Ovary (tissue), 9 donors: ENCODE data around the gene PIBF1. TPM values are rescaled to one million over a fixed set of nuclear protein-coding genes. Genes with fewer than 3 reads are reported as not detected.

Experiments
- DNase-seq, 5 donors: peaks; one replicate each; pipeline ENCODE4 v3.0.0-alpha.2; 2019 to 2020
- H3K27ac ChIP-seq, 2 donors: fragments of 200-600 bp; one replicate each; pipeline versions ENCODE4 v1.5.1 to v1.8.0; 2019 to 2022
- H3K27me3 ChIP-seq: fragments of 200-600 bp; one replicate; pipeline ENCODE4 v1.8.0; 2022
- H3K36me3 ChIP-seq: fragments of 200-600 bp; sonication (generic); one replicate; pipeline ENCODE4 v1.5.1; 2019
- H3K4me1 ChIP-seq: one replicate; pipeline ENCODE4 v1.8.1; 2013; ENCODE audit warnings: mild to moderate bottlenecking, moderate library complexity; ENCODE audit not compliant: insufficient read depth
- H3K4me3 ChIP-seq: fragments of 200-600 bp; sonication (generic); one replicate; pipeline ENCODE4 v1.5.1; 2017
- H3K9me3 ChIP-seq, 2 donors: fragments of 200-600 bp in 1 of 2; sonication (generic) in 1 of 2; one replicate each; pipeline versions ENCODE4 v1.5.1 to v1.8.1; 2013 to 2019; ENCODE audit warnings: mild to moderate bottlenecking in 1 of 2, moderate library complexity in 1 of 2
- CTCF ChIP-seq, 3 donors: fragments of 450-650 bp in 2 of 3; fragments of 200-600 bp in 1 of 3; IDR thresholded peaks; one replicate each; pipeline versions ENCODE4 v1.5.1 to v1.8.0; 2016 to 2022; ENCODE audit warnings: antibody characterized with exemption in 3 of 3, mild to moderate bottlenecking in 1 of 3
- EP300 ChIP-seq: sonication (generic); formaldehyde crosslinking; IDR thresholded peaks from one replicate; pipeline ENCODE4 v1.6.1; 2017; ENCODE audit warnings: antibody characterized with exemption
- POLR2A ChIP-seq: fragments of 450-650 bp; IDR thresholded peaks from one replicate; pipeline ENCODE4 v1.6.1; 2017; ENCODE audit warnings: antibody characterized with exemption, mild to moderate bottlenecking, moderate library complexity
- WGBS, 3 donors: extraction: QIAGEN DNeasy Blood & Tissue Kit in 1 of 3; methylation state at CpG; one replicate each; pipeline versions ENCODE4 v1.1.5 to v1.1.7; 2013 to 2017; 5-methylcytosine and 5-hydroxymethylcytosine counted together
- intact Hi-C, 4 donors: fragments of 100-400 bp; cut with DNase I; formaldehyde crosslinking; loops; one replicate each; pipeline versions ENCODE4 v1.11.0 to v1.15.1; 2022 to 2023
- polyA plus RNA-seq, 2 donors: library from polyadenylated mRNA; stranded (reverse); fragments of 200-250 nt in 1 of 2; fragments of 350-450 nt in 1 of 2; fragmentation: Illumina TruSeq in 1 of 2; extraction: RNeasy Lipid Tissue Mini Kit (QIAGEN cat#74804) in 1 of 2; gene quantifications; one replicate each; pipeline ENCODE4 v1.2.3, GENCODE V29; 2013 to 2014
- total RNA-seq, 7 donors: library from RNA; depleted of rRNA in 2 of 7; stranded (reverse); fragments of >200 nt in 2 of 7; fragmentation: NEBNext Ultra II Directional in 3 of 7; extraction: Animal tissue kit (Norgen Biotek cat#: 25700) in 3 of 7; gene quantifications; one replicate each; pipeline versions ENCODE4 v1.1.0 to v1.2.4, GENCODE V29; 2016 to 2023
- donor health status: DM: no; HTN: no; CAD: no; lungs with moderate emphysema.
- donor health status: DM: no; HTN: no; CAD: no.
- donor health status: Bipolar disorder and iron deficiency.
- donor health status: DM: yes; HTN: yes; CAD: no.
- donor health status: DM: no; HTN: no; CAD: no.
- donor health status: DM: yes; HTN: yes; CAD: no.

PIBF1 gene
- total and polyA plus RNA-seq, 9 donors = 9.8 to 45.7 (median 22.0) TPM

- no peak overlapping the region for H3K4me3 ChIP-seq
- no peaks in the 10 kb centered on the region for H3K27me3 ChIP-seq
Measured at GRCh38 chr13:72970301-72970880, 188.5 kb downstream of the PIBF1 start.

DNA sequence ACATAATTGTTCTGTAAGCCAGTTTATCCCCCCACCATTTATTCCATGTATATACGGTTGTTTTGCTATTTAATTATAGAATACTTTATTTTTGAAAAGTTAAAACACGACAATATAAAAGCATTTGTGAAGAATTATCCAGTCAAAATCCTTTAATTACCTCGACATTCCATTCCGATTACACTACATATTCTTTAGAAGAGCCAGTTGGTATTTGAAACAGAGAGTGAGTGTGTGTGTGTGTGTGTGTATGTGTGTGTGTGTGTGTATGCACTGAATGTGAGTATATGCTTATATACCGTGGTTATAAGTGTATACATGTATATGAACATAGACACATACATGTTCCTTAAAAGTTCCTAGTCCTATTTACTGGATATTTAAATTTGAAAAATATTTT lies 189.0 kb downstream of the PIBF1 start:
- no peak for DNase-seq
- intact Hi-C loops = no loop called here
- 96 to 97% (median 96%) methylated on average over 5 of the region's 5 CpGs for WGBS, 3 donors
- H3K27ac ChIP-seq = no peak overlapping the region
- H3K9me3 ChIP-seq = no peaks in the 10 kb centered on the region
- no peak for TF ChIP-seq EP300
- no peaks in the 10 kb centered on the region for H3K4me1 ChIP-seq
- H3K4me3 ChIP-seq = no peak overlapping the region
- H3K36me3 ChIP-seq = no peaks in the 10 kb centered on the region
- H3K27me3 ChIP-seq = no peaks in the 10 kb centered on the region

More at GRCh38 chr13:72970301-72970880, 188.5 kb downstream of the PIBF1 start:
- Histone ChIP-seq H3K4me1 (no peaks in the 10 kb centered on the region), H3K27ac (no peak overlapping the region), H3K9me3 (no peaks in the 10 kb centered on the region), H3K36me3 (no peaks in the 10 kb centered on the region)
- intact Hi-C loops = no loop called here
- 92 to 96% (median 93%) methylated on average over 2 of the region's 2 CpGs for WGBS, 3 donors
- DNase-seq = no peak
- no peak for TF ChIP-seq CTCF (IDR thresholded peaks at IDR 0.05)
- TF ChIP-seq EP300 = no peak
- TF ChIP-seq POLR2A = no peak

DNA sequence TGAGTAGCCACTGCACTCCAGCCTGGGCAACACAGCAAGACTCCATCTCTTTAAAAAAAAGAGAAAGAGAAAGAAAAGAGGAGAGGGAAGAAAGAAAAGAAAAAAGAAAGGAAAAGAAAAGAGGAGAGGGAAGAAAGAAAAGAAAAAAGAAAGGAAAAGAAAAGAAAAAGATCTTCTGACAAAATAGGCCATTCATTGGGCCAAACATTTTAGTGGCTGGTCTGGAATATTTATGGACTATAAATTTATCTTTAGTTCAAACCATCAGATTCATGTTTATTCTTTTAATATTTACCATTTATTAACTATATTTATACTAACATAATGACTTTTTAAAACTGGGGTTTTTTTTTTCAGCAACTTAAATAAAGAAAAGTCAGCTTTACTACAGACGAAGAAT lies 191.3 kb downstream of the PIBF1 start:
- 97 to 100% (median 99%) methylated on average over 1 of the region's 1 CpG for WGBS, 3 donors
- no peak overlapping the region for H3K27ac ChIP-seq
- intact Hi-C loops = no loop called here

GRCh38 chr13:72983085-72983768 lies 201.3 kb downstream of the PIBF1 start:
- Histone ChIP-seq H3K9me3 (no peaks in the 10 kb centered on the region), H3K4me1 (no peaks in the 10 kb centered on the region), H3K36me3 (no peaks in the 10 kb centered on the region), H3K27me3 (no peaks in the 10 kb centered on the region), H3K27ac (no peak overlapping the region), H3K4me3 (no peak overlapping the region)
- peak in 2 of 5 donors; percentile 12 to 30 for DNase-seq
- no peak for TF ChIP-seq EP300
- TF ChIP-seq CTCF (IDR thresholded peaks at IDR 0.05) = no peak
- no peak for TF ChIP-seq POLR2A
- WGBS, 3 donors = 34 to 50% (median 39%) methylated on average over 5 of the region's 5 CpGs
- intact Hi-C loops = no loop called here

More for the DNA sequence above, 191.3 kb downstream of the PIBF1 start:
- Histone ChIP-seq H3K27me3 (no peaks in the 10 kb centered on the region), H3K36me3 (no peaks in the 10 kb centered on the region), H3K4me1 (no peaks in the 10 kb centered on the region), H3K9me3 (no peaks in the 10 kb centered on the region), H3K4me3 (no peak overlapping the region)
- DNase-seq = no peak
- no peak for TF ChIP-seq EP300
- TF ChIP-seq POLR2A = no peak
- no peak for TF ChIP-seq CTCF (IDR thresholded peaks at IDR 0.05)

DNA sequence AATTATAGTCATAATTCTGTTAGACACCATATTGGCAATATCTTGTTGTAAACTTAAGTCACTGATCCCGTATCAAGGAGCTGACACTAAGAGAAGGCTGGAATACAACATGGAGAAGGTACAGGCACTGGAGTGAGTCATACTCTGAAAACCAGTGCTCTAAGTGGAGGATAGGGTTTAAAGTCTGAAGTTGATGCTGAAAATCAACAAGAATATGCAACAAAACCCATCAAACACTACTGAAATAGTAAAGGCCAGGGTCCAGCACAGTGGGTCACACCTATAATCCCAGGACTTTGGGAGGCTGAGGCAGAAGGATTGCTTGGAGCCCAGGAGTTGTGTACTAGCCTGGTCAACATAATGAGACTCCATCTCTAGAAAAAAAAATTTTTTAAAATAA lies 203.7 kb downstream of the PIBF1 start:
- WGBS, 3 donors = 91 to 98% (median 97%) methylated on average over 1 of the region's 1 CpG
- no peaks in the 10 kb centered on the region for H3K4me1 ChIP-seq
- DNase-seq = no peak
- no peaks in the 10 kb centered on the region for H3K9me3 ChIP-seq
- no peak overlapping the region for H3K4me3 ChIP-seq
- H3K27ac ChIP-seq = no peak overlapping the region
- intact Hi-C loops = no loop called here
- H3K36me3 ChIP-seq = no peaks in the 10 kb centered on the region
- no peaks in the 10 kb centered on the region for H3K27me3 ChIP-seq
- no peak for TF ChIP-seq CTCF (IDR thresholded peaks at IDR 0.05)
- no peak for TF ChIP-seq EP300
- no peak for TF ChIP-seq POLR2A
